GM10266 (cell line): Measurements from ENCODE around the gene BUD13.
"Not testable (repeated sequence)": the region's sequence is repeated elsewhere in the genome, so short reads cannot be mapped to it uniquely, and the experiment has no call there.

Experiments
- DNase-seq: peaks from one replicate; pipeline ENCODE4 v3.0.0; 2012; ENCODE audit errors: extremely low spot score
- TF ChIP-seq, protein P1 (sequence below): IDR thresholded peaks from 2 replicates; pipeline ENCODE4 v1.5.1; 2012; ENCODE audit warnings: mild to moderate bottlenecking, low read depth; ENCODE audit not compliant: control insufficient read depth, insufficient read depth; ENCODE audit errors: missing control alignments

Gene BUD13

DNA sequence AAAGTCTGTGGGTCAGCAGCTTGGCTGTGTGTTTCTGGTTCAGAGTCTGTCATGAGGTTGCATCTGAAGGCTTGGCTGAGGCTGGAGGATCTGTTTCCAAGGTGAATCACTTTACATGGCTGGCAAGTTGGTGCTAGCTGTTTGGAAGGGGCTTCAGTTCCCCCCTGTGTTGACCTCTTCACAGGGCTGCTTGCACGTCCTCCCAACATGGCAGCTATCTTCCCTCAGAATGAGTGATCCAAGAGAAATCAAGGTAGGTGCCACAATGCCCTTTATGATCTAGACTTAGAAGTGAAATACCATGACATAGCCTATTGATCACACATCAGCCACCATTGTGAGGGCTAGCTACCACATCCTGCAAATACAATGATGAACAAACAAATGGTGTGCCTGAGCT is 40.4 kb upstream of the BUD13 start:
- no peak for DNase-seq
- TF ChIP-seq, protein P1, sequence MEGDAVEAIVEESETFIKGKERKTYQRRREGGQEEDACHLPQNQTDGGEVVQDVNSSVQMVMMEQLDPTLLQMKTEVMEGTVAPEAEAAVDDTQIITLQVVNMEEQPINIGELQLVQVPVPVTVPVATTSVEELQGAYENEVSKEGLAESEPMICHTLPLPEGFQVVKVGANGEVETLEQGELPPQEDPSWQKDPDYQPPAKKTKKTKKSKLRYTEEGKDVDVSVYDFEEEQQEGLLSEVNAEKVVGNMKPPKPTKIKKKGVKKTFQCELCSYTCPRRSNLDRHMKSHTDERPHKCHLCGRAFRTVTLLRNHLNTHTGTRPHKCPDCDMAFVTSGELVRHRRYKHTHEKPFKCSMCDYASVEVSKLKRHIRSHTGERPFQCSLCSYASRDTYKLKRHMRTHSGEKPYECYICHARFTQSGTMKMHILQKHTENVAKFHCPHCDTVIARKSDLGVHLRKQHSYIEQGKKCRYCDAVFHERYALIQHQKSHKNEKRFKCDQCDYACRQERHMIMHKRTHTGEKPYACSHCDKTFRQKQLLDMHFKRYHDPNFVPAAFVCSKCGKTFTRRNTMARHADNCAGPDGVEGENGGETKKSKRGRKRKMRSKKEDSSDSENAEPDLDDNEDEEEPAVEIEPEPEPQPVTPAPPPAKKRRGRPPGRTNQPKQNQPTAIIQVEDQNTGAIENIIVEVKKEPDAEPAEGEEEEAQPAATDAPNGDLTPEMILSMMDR, result no peak

DNA sequence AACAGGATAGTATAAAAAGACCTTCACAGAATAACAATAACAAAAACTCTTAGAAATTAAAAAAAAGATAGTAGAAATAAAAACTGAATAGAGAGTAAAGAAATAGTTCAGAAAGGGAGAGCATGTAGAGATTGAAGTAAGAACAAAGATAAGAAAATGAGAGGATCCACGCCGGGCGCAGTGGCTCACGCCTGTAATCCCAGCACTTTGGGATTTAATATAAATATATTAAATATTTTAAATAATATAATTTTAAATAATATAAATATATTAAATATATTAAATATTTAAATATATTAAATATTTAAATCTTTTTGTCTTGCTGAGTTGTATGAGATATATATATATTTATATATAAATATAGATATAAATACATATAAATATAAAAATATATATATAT is 39.3 kb upstream of the BUD13 start:
- TF ChIP-seq, protein P1, result no peak
- no peak for DNase-seq

DNA sequence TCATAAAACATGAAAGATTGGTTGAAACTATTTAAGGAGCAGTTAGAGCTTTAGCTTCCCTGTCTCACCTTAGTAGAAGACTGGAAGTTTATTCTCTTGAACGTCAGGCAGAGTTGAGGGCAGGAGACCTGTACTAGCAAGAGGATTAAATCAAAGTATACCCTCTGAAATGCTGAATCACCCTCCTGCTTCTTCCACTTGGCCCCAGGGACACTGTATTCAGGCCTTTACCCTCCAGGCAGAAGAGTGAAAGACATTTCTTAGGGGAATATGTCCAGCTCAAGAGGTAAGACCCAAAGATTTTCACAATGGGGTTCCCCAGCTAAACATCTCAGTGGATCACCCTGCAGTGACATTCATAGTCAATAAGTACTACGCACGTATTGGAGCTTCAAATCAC is 38.4 kb upstream of the BUD13 start:
- TF ChIP-seq, protein P1, result no peak
- no peak for DNase-seq

DNA sequence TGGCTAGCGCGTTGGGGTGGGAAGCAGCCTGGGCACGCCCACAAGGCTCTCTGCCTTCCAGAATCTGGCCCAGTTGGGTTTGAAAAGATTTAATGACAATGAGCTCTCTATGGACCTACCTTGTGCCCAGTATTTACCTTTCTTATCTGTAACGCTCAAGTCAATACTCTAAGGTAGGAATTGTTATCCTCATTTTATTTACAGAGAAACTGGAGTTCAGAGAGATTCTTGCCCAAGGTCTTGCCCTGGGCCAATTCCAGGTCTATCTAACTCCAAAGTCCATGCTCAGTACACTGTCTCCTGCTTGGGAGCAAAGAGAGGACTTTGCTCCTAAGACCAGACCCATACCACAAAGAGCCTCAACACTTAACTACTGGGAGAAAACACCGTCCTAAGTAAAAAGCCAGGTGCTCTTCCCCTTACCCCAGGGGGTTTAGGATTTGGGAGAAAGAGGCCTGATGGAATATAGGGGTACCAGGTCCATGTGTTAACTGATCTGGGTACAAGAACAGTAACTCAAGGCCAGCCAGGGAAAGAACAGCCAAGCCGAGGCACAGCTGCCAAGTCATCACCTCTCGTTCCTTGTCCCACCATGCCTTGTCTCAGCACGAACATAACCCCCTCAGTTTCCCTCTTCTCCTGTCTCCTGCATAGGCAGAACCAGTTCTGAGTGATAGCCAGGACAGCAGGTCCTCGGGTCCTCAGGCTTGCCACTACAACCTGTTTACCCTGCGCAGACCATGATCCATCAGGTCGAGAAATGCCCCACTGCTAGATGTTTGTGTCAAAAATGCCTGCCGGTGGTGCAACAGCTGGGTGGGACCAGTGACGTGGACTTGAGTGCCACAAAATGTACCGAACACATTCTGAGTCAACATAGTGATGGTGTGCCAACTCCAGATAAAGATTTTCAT is 35.7 kb upstream of the BUD13 start:
- TF ChIP-seq, protein P1, result no peak
- no peak for DNase-seq

DNA sequence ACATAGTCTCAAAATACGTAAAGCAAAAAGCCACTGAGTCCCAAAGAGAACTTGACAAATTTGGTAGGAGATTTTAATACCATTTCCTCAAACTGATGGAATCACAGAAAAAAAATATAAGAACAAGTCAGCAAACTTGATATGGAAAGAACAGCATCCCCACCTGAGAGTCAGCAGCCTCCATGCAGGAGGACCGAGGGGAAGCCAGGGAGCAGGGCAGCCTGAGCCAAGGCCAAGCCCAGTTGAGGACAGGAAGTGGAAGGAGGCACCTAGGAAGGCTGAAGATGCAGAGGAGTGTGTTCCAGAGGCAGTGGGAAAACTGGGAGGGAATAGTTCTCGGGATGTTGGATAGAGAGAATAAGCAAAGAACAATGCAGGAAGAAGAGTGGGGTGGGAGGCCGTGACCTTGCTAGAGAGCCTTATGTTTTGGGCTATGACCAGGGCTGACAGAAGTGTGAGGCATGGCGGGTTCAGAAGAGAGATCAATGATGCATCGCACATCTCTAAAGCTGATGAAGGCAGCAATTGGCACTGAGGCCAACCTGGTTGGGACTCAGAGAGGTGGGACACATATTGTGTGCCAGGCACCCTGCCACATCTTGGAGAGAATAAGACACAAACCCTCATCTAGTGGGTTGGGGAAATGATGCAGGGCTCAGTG is 34.9 kb upstream of the BUD13 start:
- DNase-seq, result no peak
- TF ChIP-seq, protein P1, result no peak

DNA sequence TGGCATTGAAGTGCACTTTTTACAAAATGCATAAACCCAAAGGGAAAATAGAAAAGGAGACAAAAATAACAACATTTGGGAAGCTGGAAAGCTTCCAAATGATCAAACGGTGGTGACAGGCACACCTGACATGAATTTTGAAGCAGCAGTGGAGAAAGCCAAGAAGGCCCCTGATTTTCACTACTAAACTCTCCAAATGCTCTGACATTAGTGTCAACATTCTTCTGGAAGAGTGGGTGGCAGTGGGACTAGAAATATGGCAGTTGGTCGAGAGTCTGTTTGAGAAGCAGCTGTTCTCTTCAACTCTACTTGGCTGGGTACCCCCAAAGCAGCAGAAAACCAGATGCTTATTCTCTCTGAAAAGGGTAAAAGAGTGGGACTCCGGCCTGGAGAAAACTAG is 31.2 kb upstream of the BUD13 start:
- TF ChIP-seq, protein P1, result no peak
- no peak for DNase-seq

DNA sequence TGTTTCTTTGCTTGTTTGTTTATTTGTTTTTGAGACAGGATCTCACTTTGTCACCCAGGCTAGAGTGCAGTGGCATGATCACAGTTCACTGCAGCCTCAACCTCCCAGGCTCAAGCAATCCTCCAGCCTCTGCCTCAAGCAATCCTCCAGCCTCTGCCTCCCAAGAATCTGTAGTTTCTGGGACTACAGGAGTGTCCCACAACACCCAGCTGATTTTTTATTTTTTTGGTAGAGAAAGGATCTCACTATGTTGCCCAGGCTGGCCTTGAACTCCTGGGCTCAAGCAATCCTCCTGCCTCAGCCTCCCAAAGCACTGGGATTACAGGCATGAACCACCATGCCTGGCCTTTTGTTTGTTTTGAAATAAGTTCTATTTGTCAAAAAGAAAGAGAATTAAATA is 28.9 kb upstream of the BUD13 start:
- DNase-seq, result not testable (repeated sequence)
